ENCODE measurements around the gene TBL1XR1. TPM values are rescaled to one million over a fixed set of nuclear protein-coding genes. Genes with fewer than 3 reads are reported as not detected.

The TBL1XR1 gene
- total RNA-seq, 1 donor from 2014 or later, result 275 TPM

DNA sequence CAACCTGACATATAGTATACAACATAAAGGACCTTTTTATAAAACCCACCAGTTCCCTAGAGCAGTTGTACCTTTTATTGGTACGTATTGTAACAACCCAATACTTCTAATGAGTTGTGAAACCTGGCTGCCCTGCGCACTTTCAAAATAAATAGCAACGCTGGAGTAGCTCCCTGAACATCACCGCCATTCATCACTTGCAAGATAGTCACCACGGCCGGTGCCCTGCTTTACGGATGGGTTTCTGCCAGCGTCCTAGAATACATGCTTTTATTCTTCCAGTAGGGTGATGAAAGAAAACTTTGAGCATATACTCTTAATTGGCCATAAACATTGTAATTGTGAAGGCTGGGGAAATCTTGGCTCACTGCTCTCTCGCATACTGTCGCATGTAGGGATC, 220.7 kb downstream of the TBL1XR1 start:
- H3K9ac ChIP-seq, result no peak overlapping the region
- no peaks in the 10 kb centered on the region for H3K27me3 ChIP-seq
- no peak overlapping the region for H3K27ac Mint-ChIP-seq
- H3K9me3 Mint-ChIP-seq, result no peaks in the 10 kb centered on the region
- H3K4me3 Mint-ChIP-seq, result no peak overlapping the region
- TF ChIP-seq EZH2 (IDR thresholded peaks at IDR 0.05) (no peak), EZH2phosphoT487 (IDR thresholded peaks at IDR 0.05) (no peak)
- TF ChIP-seq, protein P1, sequence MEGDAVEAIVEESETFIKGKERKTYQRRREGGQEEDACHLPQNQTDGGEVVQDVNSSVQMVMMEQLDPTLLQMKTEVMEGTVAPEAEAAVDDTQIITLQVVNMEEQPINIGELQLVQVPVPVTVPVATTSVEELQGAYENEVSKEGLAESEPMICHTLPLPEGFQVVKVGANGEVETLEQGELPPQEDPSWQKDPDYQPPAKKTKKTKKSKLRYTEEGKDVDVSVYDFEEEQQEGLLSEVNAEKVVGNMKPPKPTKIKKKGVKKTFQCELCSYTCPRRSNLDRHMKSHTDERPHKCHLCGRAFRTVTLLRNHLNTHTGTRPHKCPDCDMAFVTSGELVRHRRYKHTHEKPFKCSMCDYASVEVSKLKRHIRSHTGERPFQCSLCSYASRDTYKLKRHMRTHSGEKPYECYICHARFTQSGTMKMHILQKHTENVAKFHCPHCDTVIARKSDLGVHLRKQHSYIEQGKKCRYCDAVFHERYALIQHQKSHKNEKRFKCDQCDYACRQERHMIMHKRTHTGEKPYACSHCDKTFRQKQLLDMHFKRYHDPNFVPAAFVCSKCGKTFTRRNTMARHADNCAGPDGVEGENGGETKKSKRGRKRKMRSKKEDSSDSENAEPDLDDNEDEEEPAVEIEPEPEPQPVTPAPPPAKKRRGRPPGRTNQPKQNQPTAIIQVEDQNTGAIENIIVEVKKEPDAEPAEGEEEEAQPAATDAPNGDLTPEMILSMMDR (IDR thresholded peaks at IDR 0.05), result no peak
- H3K79me2 ChIP-seq (ENCODE audit: low read depth), result no peaks in the 10 kb centered on the region
- H2AFZ ChIP-seq (replicated peaks), result no peak overlapping the region
- no peaks in the 10 kb centered on the region for H3K27me3 Mint-ChIP-seq (ENCODE audit: insufficient read depth, low read depth)
- H3K4me1 Mint-ChIP-seq, result no peaks in the 10 kb centered on the region
- H3K36me3 Mint-ChIP-seq, result no peaks in the 10 kb centered on the region
- H3K27ac ChIP-seq, result no peak overlapping the region
- H4K20me1 ChIP-seq (ENCODE audit: low read depth), result no peaks in the 10 kb centered on the region
- no peaks in the 10 kb centered on the region for H3F3A ChIP-seq (ENCODE audit: low read depth)
- H3K4me3 ChIP-seq, result no peak overlapping the region
- no peak overlapping the region for H3K4me2 ChIP-seq
- H3K9me3 ChIP-seq (ENCODE audit: low read depth), result no peaks in the 10 kb centered on the region
- no peaks in the 10 kb centered on the region for H3K4me1 ChIP-seq
- no peaks in the 10 kb centered on the region for H3K36me3 ChIP-seq
- no peak for DNase-seq (ENCODE audit: low spot score)

DNA sequence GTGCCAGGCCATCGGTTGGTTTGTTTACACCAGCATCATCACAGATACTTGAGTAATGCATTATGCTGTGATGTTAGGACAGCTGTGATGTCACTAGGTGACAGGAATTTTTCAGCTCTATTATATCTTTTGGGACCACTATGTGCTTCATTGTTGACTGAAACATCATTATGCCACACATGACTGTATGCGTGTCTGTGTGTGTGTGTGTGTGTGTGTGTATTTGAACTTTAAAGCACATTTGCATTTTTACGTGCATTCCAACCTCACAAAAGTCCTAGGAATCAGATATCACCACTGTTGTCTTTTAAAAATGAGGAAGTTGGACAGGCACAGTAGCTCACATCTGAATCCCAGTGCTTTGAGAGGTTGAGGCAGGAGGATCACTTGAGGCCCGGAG, 223.0 kb downstream of the TBL1XR1 start:
- Mint-ChIP-seq H3K36me3 (no peaks in the 10 kb centered on the region), H3K4me3 (no peak overlapping the region), H3K4me1 (no peaks in the 10 kb centered on the region), H3K9me3 (no peaks in the 10 kb centered on the region), H3K27me3 (ENCODE audit: insufficient read depth, low read depth) (no peaks in the 10 kb centered on the region), H3K27ac (no peak overlapping the region)
- no peak overlapping the region for H3K4me2 ChIP-seq
- H3K27ac ChIP-seq, result no peak overlapping the region
- no peaks in the 10 kb centered on the region for H4K20me1 ChIP-seq (ENCODE audit: low read depth)
- H3K36me3 ChIP-seq, result no peaks in the 10 kb centered on the region
- H3K9ac ChIP-seq, result no peak overlapping the region
- peaks cover 3% of the 10 kb centered on the region for H3K4me1 ChIP-seq
- no peak overlapping the region for H2AFZ ChIP-seq (replicated peaks)
- TF ChIP-seq EZH2phosphoT487 (IDR thresholded peaks at IDR 0.05), result no peak
- TF ChIP-seq, protein P1 (IDR thresholded peaks at IDR 0.05), result no peak
- TF ChIP-seq EZH2 (IDR thresholded peaks at IDR 0.05), result no peak
- H3K9me3 ChIP-seq (ENCODE audit: low read depth), result no peaks in the 10 kb centered on the region
- H3K4me3 ChIP-seq, result no peak overlapping the region
- H3F3A ChIP-seq (ENCODE audit: low read depth), result no peaks in the 10 kb centered on the region
- H3K27me3 ChIP-seq, result no peaks in the 10 kb centered on the region
- DNase-seq (ENCODE audit: low spot score), result no peak
- H3K79me2 ChIP-seq (ENCODE audit: low read depth), result no peaks in the 10 kb centered on the region

- Histone ChIP-seq H3K4me2 (no peak overlapping the region), H3K4me3 (no peak overlapping the region), H4K20me1 (ENCODE audit: low read depth) (no peaks in the 10 kb centered on the region), H3K27me3 (no peaks in the 10 kb centered on the region), H3K79me2 (ENCODE audit: low read depth) (no peaks in the 10 kb centered on the region), H3K27ac (no peak overlapping the region), H3K4me1 (peaks cover 3% of the 10 kb centered on the region), H3K9me3 (ENCODE audit: low read depth) (no peaks in the 10 kb centered on the region), H3K36me3 (no peaks in the 10 kb centered on the region), H3F3A (ENCODE audit: low read depth) (no peaks in the 10 kb centered on the region), H3K9ac (no peak overlapping the region), H2AFZ (replicated peaks) (no peak overlapping the region)
- Mint-ChIP-seq H3K9me3 (no peaks in the 10 kb centered on the region), H3K36me3 (no peaks in the 10 kb centered on the region), H3K4me3 (no peak overlapping the region), H3K27ac (no peak overlapping the region), H3K27me3 (ENCODE audit: insufficient read depth, low read depth) (no peaks in the 10 kb centered on the region), H3K4me1 (no peaks in the 10 kb centered on the region)
- TF ChIP-seq EZH2phosphoT487 (IDR thresholded peaks at IDR 0.05) (no peak), EZH2 (IDR thresholded peaks at IDR 0.05) (no peak)
- TF ChIP-seq, protein P1 (IDR thresholded peaks at IDR 0.05), result no peak
- no peak for DNase-seq (ENCODE audit: low spot score)
Observed at GRCh38 chr3:176971613-176972174, 225.6 kb downstream of the TBL1XR1 start.

Measured in neural progenitor cell (in vitro differentiated cells).